NT2/D1 (cell line): Measurements from ENCODE around the gene MPPED1.

Experiments used
- DNase-seq: peaks from one replicate; pipeline ENCODE4 v3.0.0-alpha.2; 2011; ENCODE audit warnings: low read depth, low spot score
- H3K27me3 ChIP-seq: 2 replicates; pipeline ENCODE4 v1.6.0; 2011; ENCODE audit warnings: mild to moderate bottlenecking; ENCODE audit not compliant: insufficient read length, insufficient read depth
- H3K36me3 ChIP-seq: 2 replicates; pipeline ENCODE4 v1.6.1; 2011; ENCODE audit warnings: mild to moderate bottlenecking, low read length, mixed read lengths; ENCODE audit not compliant: insufficient read depth, insufficient read length
- H3K4me1 ChIP-seq: 2 replicates; pipeline ENCODE4 v1.5.1; 2011; ENCODE audit not compliant: insufficient read depth, insufficient read length
- H3K4me3 ChIP-seq: 2 replicates; pipeline ENCODE4 v1.5.1; 2011; ENCODE audit warnings: low read depth; ENCODE audit not compliant: insufficient read length
- H3K9ac ChIP-seq: 2 replicates; pipeline ENCODE4 v1.6.0; 2011; ENCODE audit warnings: low read depth; ENCODE audit not compliant: insufficient read length
- H3K9me3 ChIP-seq: 2 replicates; pipeline ENCODE4 v1.5.1; 2011; ENCODE audit warnings: mild to moderate bottlenecking, low read length; ENCODE audit not compliant: insufficient read depth
- SUZ12 ChIP-seq: IDR thresholded peaks from 2 replicates; pipeline ENCODE4 v1.6.1; 2011; ENCODE audit not compliant: insufficient read length, insufficient read depth; ENCODE audit errors: extremely low read depth
- YY1 ChIP-seq: IDR thresholded peaks from 2 replicates; pipeline ENCODE4 v1.6.1; 2011; ENCODE audit not compliant: insufficient read length, insufficient read depth
- ZNF274 ChIP-seq: IDR thresholded peaks from 2 replicates; pipeline ENCODE4 v1.6.1; 2011; ENCODE audit warnings: mild to moderate bottlenecking, low read depth, low read length

MPPED1 gene

DNA sequence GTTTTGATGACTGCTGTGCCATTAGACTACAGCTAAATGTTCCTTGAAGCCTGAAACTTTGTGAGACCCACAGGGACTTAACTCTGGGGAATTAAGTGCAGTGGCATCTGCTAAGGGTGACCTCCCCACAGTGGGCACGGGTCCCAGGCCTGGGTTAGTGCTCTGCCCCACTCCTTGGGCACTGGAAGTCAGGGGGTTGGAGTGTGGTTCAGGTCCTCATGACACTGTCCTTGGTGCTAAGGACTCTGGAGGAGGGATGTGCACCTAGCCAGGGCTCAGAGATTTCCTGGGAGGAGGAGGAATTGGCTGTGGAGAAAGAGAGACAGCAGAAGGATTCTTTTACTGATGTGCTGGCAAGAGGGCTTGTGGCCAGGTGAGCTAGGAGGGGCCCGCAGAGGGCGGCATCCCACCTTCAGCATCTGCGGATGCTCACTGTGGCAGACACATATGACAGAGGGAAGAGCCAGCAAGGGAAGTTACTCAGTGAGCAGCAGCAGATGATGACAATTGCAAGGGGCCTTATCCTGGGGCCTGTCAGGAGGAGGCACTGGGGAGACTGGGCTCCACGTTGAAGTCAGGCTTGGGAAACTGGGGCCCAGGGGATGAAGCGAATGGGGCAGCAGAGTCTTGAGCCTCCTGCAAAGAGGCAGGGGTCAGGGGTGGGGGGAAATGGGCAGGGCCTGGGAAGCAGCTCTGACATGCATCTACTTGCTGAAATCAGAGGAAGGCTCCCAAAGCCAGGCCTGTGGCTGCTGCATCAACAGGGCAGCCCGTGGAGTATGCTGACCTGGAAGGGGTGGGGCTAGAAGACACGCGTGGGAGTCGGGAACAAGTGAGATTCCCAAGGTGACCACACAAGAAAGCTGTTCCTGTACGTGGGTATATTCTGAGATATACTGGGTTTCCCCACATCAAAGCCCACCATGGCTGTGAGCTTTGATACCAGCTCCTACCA lies 144.0 kb downstream of the MPPED1 start:
- Histone ChIP-seq H3K4me1 (peaks cover 5% of the 10 kb centered on the region), H3K36me3 (no peaks in the 10 kb centered on the region), H3K4me3 (no peak overlapping the region), H3K9ac (no peak overlapping the region), H3K9me3 (no peaks in the 10 kb centered on the region), H3K27me3 (no peaks in the 10 kb centered on the region)
- no peak for DNase-seq
- TF ChIP-seq YY1 (no peak), SUZ12 (no peak), ZNF274 (no peak)
